Stimulated activated CD8-positive, alpha-beta memory T cell treated with anti-CD3 and anti-CD28 coated beads, Interleukin-2, amount 100 ng/mL, for 1 hour (primary cell): Measurements from ENCODE around the gene SGK1.
"Not testable (repeated sequence)": the region's sequence is repeated elsewhere in the genome, so short reads cannot be mapped to it uniquely, and the experiment has no call there.

Source experiments
- DNase-seq, 2 donors: peaks; one replicate each; pipeline ENCODE4 v3.0.0-alpha.2; 2020; ENCODE audit warnings: low read depth in 2 of 2

The SGK1 gene

DNA sequence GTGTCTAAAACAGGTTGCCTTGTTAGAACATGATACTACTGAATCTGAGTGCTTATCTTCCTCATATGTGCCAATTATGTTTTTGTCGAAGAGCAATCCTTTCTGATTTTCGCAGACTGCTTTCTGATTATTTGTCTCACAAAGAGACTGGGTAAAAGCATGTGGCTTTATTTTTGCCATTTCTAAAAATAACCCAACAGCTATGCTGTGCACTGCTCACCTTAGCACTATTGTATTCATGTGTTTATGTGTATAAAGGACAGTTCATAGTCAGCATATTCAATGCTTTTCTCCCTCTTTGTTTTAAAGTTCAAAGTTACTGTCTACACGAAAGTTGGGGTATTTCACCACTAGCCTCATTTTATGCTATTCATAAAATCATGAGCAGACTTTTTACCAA is 127.0 kb downstream of the SGK1 start:
- DNase-seq: no peak

DNA sequence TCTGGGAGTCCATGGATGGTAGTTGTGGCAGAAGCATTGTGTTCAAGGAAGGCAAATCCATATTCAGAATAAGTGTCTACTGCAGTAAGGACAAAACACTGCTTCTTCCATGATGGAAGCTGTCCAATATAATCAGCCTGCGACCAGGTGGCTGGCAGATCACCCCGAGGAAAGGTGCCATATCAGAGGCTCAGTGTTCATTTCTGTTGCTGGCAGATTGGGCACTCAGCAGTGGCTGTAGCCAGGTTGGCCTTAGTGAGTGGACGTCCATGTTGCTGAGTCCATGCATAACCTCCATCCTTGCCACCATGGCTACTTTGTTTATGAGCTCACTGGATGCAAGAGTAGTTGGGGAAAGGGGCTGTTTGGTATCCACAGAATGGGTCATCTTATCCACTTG is 130.2 kb downstream of the SGK1 start:
- DNase-seq: no peak

DNA sequence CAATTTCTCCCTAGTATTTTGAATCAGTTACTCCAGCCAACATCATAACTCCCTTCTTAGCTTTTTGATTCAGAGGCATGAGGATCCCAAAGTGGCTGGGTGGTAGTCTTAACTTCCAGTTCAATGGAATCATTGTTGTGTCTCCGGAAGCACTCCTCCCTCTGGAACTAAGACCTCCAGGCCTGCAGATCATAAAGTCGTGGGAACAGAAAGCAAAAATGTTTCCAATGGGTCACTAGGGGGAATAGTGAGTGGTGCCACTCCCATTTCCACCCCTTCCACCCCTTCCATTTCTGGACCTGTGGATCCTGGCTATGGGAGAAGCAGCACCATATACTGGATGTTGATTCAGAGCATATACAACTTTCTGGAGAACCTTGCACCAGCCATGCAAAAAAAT is 130.8 kb downstream of the SGK1 start:
- DNase-seq: no peak

DNA sequence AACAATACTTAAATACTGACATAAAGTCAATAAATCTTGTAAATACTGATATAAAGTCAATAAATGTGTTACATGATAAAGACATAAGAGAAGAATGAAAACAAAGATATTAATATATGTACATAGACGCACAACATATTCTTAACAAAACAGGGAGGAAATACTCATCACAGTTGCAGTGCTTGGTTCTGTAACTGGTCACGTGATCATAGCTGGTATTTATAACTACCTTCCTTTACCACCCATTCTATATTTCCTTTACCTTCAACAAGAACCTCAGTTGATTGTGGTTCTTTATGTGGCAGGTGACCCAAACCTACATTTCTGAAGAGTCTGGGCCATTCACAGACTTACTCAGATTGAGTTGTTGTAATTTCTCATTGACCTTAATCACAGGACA is 131.6 kb downstream of the SGK1 start:
- no peak for DNase-seq

DNA sequence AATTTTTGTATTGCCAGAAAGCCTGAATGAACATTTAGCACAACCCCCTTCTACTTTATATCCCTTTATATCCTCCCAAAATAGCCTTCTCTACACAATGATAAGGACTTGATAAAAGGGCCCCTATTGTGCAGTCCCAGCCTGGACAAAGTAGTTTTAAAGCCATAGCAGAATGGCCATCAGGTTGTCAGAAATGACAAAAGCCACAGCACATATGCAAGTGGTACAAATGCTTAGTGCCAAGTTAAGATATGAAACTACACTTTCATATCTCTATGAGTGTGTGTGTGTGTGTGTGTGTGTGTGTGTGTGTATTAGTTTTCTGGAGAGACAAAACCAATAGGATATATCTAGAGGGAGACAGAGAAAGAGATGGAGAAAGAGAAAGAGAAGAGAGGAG is 132.6 kb downstream of the SGK1 start:
- DNase-seq: no peak

DNA sequence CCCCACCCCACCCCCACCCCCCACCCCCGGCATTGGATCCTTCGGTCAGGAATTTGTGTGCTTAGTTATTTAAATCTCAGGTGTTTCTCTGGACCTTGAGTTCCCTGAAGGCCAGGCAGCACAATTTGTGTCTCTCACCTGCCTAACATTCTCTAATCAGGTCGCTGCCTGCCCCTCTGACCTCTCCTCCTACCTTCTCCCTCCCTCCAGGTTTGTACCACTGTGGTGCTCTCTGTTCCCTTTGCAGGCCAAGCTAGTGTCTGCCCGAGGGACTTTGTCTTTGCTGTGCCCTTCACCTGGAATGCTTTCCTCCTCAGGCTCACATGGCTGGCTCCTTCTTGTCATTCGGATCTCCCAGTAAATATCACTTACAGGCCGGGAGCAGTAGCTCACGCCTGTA is 134.1 kb downstream of the SGK1 start:
- DNase-seq: no peak

DNA sequence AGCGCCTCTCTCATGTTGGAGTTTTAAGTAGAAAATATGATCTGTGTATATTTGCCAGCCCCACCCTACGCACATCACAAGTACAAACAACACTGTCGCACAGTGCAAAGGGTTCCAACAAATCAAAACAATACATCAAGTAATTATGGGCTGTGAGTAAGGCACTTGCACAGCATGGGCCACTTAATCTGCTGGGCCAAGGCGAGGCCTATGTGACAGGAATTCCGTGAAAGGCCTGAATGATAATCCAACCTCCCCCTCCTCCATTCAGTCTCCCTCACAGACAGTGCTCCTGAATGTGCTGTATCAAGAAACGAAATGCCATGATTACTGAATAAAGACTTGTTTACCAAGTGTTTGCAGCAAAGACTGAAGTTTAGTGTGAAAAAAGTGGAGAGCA is 135.4 kb downstream of the SGK1 start:
- DNase-seq: no peak

DNA sequence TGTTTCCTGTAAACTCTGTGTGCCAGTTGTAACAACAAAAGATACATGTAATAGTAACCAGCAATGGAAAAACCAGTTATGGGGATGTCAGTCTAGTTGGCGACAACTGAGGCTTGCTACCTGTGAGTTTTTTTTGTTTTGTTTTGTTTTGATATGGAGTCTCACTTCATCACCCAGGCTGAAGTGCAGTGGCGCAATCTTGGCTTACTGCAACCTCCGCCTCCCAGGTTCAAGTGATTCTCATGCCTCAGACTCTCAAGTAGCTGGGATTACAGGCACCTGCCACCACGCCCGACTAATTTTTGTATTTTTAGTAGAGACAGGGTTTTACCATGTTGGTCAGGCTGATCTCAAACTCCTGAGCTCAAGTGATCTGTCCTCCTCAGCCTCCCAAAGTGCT is 136.2 kb downstream of the SGK1 start:
- not testable (repeated sequence) for DNase-seq

DNA sequence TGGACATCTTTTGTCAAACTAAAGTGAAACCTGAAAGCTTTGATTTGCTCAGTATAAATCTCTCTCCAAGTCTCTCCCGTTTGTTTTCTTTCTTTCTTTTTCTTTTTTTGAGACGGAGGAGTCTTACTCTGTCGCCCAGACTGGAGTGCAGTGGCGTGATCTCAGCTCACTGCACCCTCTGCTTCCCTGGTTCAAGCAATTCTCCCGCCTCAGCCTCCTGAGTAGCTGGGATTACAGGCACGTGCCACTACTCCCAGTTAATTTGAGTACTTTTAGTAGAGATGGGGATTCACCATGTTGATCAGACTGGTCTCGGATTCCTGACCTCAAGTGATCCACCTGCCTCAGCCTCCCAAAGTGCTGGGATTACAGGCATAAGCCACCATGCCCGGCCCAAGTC is 136.7 kb downstream of the SGK1 start:
- not testable (repeated sequence) for DNase-seq

DNA sequence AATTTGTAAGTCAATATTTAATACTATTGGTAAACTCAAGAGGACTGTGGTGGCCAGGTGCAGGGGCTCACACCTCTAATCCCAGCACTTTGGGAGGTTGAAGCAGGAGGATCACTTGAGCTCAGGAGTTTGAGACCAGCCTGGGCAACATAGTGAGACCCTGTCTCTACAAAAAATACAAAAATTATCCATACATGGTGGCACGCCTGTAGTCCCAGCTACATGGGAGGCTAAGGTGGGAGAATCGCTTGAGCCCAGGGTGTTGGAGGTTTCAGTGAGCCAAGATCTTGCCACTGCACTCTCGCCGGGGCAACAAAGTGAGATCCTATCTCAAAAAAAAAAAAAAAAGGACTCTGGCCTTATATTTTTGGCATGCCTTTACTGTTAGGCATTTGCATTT is 137.4 kb downstream of the SGK1 start:
- not testable (repeated sequence) for DNase-seq

DNA sequence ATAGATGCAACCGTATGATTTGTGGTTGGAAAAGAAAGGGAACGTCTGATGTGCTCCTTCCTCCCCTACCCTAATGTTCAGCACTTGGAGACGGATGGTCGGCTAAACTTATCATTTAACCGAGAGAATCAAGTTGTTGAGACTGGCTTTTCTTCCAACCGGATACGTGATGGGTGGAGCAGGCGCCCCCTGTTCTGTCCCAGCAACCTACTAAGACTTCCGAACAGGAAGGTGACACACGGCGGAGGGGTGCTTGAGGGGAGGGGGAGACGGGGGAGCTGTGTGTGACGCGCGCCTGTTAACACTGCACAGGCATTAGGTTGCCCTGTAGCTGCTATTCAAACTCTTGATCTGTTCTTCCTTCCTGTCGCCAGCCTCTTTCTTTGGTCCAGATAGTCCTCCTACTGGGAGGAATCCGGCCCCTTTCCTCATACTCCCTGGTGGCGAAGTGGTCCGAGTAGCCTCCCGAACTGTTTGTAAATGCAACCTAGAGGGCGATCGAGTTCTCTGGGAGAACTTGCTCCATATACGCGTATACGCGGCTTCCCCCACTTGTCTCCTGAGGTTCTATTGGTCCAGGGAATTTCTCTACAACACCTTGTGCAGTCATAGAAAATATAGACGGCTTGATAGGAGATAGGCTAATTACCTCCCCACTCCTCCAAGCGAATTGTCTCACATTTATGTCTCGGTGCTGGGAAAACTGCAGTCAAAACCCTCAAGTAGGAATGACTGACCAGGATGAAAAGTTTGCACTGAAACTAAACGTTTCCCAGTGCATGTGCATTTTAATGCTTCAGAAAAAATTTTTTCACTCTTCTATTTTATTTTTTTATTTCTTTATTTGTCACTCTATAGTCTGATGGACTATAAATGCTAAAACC is 139.5 kb downstream of the SGK1 start:
- peak; percentile 53 to 67 for DNase-seq

DNA sequence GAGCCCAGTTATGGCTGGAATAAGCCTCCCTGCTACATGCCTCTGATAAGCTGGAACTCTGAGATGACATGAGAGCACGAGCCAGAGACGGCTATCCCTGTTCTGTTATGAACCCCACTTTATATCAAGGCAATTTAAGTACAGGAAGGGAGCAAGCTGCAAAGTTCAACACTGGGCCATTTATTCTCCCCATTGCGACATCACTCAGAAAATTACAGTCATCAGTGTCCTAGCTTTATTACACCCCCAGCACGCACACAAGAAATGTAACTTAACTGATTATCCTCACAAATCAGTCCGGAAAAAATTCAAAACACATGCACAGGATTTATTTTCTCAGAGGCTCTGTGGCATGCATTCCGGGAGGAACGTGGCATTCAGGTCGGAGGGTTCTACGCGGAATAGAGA is 140.2 kb downstream of the SGK1 start:
- DNase-seq: no peak

DNA sequence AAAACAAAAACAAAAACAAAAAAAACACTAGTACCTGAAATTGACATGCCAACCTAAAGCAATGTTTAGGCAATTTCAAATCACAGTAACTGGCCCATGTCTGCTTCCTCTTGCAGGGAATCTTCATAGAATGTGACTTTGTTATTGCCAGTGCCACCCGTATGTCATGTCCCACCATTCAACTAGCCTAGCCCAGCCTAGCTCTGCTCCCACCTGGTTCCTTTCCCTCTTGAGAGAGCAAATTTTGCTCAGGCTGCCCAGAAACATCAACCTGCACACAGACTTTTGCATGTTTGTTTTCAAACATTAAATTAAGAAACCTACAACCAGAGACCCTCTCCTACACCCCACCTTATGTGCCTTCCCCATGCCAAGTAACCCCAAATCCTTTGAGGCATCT is 140.7 kb downstream of the SGK1 start:
- DNase-seq: no peak

DNA sequence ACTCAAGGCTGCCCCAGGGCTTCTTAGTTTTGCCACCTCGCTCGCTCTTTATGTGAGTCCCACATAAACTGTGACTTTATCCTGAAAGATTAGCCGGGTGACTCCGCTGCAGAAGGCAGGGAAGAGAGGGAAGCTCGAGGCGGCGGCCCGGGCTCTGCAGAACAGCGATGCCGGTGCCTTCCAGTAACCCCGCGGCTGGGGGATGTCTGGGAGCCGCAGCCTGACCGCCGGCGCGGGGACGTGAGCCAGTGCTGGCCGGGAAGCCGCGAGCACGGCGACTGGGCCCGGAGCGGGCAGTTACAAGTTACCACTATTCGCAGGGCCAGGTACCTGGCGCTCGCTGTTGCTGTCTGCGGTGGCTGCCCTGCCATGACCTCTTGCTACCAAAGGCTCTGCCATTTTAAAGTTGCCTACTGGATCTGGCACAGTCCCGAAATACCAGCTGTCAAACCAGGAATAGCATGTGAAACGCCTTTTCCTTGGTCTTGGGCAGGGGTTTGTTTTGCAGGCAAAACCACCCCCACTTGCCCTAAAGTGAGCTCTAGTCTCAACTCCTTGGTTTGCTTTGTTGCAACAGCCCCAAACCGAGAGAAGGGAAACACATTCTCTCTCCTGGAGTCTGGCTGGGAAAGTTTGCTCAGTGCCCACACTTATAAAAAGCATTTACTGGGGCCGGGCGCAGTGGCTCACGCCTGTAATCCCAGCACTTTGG is 141.5 kb downstream of the SGK1 start:
- no peak for DNase-seq

DNA sequence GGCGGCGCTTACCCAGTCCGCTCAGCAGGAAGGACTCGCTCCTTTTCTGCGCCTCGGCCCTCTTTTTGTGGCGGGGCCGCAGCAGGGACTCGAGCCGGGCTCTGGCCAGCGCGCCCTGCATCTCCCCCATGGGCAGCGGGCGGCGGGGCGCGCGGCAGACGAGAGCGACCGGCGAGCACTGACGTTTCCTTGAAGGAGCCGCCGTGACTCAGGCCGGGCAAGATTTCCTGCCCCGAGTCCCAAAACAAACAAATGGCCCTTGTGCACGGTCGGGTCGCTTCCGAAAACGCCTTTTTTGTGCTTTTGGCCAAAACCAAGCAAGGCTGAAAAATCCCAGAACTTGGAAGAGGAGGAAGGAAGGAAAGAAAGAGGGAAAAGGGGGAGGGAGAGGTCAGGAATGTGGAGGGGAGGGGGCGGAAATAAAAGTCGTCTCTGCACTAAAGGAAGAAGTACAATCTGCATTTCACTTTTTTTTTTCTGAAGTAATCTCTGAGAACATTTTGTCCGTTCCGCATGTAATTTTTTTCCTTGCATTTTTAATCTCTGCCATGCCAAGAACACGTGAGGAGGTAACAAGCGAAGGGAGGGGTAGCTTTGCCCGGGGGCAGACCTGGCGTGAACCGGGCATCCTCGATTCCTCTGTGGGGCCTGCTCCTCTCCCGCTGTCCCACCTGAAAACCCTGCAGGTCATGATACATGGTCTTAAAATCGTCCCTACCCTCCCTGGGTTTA is 142.2 kb downstream of the SGK1 start:
- peak in 1 of 2 donors; percentile 14 for DNase-seq

DNA sequence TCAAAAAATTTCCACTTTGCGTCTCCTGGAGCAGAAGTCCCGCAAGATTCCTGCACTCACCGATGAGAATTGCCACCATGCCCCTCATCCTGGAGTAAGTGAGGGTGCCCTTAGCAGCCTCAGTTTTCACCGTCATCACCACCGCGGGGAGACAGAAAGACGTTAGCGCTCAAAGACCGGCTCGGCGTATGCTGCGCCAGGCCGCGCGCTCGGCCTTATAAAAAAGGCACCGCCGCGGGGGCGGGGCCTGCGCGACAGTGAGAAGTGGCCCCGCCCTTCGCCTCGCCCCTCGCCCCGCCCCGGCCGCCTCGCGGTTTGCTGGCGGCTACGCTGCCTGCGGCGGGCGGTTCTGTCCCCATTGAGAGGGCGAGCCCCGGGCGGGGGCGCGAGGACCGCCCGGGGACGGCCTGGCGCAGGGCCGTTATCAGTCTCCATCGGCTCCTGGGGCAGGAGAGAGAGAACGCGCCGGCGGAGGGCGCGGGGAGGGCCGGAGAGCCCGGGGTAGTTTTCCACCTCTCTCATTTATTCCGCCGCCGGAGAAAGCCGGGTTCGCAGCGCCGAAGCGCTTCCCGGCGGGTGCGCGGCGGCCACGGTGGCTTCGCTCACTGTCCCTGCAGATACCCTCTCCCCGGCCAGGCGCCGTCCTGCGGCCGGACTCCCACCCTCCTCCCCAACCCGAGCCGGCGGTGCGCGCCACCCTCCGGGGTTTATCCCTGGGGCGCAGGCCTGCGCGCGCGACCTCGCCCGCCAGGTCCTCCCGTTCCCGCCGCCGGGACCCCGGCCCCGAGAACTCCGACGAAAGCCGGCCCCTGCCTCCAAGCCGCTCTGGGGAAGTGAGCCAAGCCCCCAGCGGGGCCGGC is 143.0 kb downstream of the SGK1 start:
- peak; percentile 91 to 94 for DNase-seq

DNA sequence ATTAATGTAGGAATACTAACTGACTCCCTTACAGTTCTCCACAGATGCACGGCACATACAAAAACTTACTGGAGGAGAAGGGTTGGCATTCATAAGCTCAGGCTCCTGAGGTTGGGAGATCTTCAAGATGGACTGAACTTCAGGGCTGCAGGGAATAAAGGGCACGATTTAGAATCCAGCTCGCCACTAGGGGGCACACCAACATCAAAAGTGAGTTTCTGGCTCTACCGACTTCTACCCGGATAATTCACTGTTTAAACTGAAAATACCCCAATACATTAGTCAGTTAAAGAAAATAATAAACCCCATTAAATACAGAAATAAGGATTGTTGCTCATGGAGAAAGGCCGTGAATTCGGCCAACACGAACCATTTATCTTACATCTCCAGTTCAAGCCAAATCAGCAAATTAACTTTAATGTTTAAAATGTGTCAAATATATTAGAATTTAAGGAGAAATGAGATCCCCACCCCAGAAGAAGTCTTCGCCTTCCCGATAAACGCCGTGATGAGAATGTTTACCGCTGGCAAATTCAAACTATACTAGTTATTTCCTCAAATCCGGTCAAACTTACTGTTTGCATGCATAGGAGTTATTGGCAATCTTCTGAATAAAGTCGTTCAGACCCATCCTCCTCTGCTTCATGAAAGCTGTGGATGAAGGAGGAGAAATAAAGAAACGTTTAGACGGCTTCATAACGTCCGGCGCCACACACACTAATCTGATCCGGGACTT is 143.8 kb downstream of the SGK1 start:
- DNase-seq: peak; percentile 82

DNA sequence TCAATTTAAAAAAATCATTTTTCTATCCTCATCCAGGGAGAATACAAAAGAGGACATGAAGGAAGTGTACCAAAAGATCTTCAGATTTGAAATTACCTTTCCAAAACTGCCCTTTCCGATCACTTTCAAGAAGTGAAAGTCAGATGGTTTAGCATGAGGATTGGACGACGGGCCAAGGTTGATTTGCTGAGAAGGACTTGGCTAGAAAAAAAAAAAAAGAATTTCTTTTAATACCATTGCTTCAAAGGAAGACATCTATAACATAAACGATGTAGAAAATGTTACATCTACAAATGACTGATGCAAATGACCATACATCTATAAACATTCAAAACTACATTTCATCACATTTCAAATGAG is 144.6 kb downstream of the SGK1 start:
- DNase-seq: no peak

DNA sequence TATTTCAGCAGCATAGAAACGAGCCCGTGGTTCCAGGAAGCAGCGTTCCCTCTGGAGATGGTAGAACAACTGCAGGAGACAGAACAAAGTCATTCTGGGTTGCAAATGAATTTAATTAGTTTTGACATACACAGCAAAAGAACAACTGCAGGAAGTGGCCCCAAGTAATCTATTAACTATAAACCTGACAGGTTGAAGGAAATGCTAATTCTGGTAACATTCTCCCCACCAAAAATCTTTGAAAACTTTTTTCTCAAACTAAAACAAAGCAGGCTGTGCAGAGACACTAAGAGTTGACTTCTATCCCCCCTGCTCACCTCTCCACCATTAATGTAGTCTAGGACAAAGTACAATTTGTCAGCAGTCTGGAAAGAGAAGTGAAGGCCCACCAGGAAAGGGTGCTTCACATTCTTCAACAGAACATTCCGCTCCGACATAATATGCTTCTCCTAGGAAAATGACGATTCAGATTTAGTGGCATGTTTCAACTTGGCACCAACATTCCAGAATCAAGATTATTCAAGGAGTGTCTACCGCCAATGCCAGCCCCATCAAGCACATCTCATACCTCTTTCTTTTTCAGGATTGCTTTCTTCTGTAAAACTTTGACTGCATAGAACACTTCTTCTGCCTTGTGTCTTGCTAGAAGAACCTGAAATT is 145.1 kb downstream of the SGK1 start:
- no peak for DNase-seq

DNA sequence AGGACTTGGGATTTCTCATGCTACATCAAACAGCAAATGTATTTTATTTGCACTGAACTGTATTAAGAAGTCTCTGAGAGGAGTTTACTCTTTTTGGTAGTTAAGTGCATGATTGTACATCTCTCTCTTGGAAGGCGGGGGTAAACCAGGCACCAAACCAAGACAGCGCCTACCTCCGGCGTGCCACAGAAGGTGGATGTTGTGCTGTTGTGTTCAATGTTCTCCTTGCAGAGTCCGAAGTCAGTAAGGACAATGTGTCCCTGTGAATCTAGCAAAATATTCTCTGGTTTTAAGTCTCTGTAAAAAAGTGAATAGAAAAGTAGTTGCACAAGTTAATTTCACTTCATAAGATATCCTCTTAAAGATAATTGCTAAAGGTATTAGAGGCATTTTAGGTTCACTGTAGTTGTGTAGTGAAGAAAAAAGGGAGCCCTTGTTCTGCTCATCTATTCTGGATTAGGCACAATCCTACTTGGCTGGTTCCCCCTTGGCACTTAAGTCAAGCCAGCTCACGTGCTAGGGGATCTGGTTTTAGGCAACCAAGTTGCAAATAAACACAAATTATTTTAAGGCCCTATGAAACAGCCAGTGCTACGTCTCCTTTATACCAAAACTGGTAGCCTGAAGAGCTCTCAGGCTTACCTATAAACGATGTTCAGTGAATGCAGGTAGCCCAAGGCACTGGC is 145.7 kb downstream of the SGK1 start:
- no peak for DNase-seq
